Erythroblast (primary cell): Measurements from ENCODE around the gene MTURN.
A peak's percentile ranks its signal among the peaks of the same experiment; 100 is the strongest.

Experiments
- DNase-seq, 2 experiments: peaks; one replicate each; lab custom pipeline; 2025; lab: John Stamatoyannopoulos, UW
- GATA1 ChIP-seq: IDR thresholded peaks from 2 replicates; pipeline ENCODE4 v1.6.1; 2011; ENCODE audit warnings: low read depth, mild to moderate bottlenecking, control low read depth, low read length, moderate library complexity
- POLR2A ChIP-seq: IDR thresholded peaks from 2 replicates; pipeline ENCODE4 v1.6.1; 2011; ENCODE audit warnings: mild to moderate bottlenecking, low read length

The MTURN gene

DNA sequence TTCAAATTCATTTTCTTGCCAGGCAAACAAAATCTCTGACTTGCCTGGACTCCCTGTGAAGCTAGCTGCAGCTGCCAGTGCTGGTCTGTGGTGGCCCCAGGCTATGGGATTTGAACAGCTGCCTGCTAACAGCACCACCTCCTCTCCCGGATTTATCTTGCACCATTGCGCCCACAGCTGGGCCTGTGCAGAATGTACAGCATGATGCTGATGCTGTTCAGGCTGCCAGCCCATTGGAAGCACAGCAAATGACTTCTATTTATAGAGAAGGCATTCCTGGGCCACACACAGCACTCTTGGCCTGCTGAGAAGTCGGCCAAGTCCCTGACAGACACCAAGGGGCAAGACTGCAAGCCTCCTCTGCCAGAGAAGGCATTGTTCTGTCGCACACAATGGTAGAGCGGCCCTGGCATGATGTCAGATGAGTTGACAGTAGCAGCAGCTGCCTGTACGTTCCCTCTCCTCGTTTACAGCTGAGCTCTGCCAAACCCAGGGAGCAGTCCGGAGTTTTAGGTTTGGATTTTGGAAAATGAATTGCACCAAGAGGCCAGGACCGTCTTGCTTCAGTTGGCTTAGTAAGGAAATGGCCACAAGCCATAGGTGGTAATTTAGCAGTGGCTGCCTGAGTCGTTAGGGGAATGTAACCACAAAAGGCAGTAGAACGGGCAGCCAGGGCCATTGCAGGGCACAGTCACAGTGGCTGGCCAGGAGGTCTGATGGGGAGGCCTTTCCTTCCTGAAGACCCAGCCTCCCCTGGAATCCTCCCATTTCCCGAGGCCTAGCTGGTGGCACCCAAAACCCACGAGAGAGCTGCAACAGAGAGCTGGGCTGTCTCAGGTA lies 38.5 kb downstream of the MTURN start:
- DNase-seq, result peak; percentile 31 to 33
- TF ChIP-seq GATA1 (no peak), POLR2A (no peak)

GRCh38 chr7:30175180-30175579 lies 40.4 kb downstream of the MTURN start:
- DNase-seq, result no peak
- no peak for TF ChIP-seq GATA1
- TF ChIP-seq POLR2A, result no peak

- TF ChIP-seq POLR2A (no peak), GATA1 (no peak)
- DNase-seq, result no peak
Observed at GRCh38 chr7:30175636-30176147, 40.9 kb downstream of the MTURN start.

DNA sequence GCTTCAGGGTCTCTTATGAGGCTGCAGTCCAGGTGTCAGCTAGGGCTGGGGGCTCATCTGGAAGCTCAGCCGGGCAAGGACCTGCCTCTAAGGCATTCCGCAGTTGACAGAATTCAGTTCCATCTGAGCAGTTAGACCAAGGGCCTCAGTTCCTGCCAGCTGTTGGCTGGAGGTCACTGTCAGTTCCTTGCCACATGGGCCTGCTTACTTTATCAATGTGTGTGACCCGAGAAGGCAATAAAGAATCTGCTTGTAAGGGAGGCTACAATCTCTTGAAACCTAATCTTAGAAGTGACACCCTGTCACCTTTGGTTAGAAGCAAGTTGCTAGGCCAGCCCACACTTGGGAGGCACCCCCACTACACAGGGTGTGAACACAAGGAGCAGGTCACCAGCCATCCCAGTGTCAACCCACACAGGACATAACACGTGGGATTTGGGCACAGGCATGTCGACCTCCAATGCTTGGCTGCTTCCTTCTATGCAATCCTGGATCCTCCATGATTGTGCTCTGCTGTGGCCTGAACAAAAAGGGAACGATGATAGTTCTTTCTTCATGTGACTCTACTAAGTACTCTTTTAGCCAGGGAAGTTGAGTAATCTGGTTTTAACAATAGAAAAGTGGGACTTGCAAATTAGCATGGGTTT lies 41.8 kb downstream of the MTURN start:
- TF ChIP-seq GATA1, result no peak
- no peak for TF ChIP-seq POLR2A

GRCh38 chr7:30177186-30177585 lies 42.4 kb downstream of the MTURN start:
- TF ChIP-seq POLR2A, result no peak
- TF ChIP-seq GATA1, result no peak
- no peak for DNase-seq

More for the DNA sequence above, 41.8 kb downstream of the MTURN start:
- DNase-seq, result peak; percentile 14 to 47

GRCh38 chr7:30177965-30178364 lies 43.2 kb downstream of the MTURN start:
- DNase-seq, result no peak
- no peak for TF ChIP-seq GATA1
- no peak for TF ChIP-seq POLR2A

DNA sequence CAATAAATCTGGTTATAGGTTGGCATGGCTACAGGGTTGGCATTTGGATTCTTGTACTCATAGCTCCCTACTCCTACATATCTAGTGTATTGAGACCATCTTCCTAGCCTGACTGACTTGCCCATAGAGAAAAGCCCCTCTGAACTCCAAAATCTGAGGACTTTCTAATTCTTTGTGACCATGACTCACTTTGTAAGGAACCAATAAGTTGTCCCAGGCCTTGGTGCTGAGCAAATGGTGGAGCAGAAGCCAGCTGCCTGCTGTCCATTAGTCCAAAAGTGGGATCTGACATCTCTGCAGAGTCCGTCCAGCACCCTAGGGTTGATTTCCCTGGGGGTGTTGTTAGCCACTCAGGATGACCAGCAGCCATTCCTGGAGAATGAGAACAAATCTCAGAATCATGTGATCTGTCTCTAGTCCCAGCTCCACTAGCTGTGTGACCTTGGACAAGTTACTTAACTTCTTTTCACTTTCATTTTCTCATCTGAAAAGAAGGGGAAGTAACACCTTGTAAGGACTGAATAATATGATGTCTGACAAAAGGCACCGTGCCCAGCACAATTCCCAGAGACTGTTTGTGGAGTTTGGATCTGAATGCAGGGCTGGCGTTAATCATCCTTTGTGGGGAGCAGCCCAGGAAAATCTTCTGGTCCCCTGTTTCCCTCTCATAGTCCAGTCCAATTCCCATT lies 44.1 kb downstream of the MTURN start:
- TF ChIP-seq GATA1 (no peak), POLR2A (no peak)
- no peak for DNase-seq

DNA sequence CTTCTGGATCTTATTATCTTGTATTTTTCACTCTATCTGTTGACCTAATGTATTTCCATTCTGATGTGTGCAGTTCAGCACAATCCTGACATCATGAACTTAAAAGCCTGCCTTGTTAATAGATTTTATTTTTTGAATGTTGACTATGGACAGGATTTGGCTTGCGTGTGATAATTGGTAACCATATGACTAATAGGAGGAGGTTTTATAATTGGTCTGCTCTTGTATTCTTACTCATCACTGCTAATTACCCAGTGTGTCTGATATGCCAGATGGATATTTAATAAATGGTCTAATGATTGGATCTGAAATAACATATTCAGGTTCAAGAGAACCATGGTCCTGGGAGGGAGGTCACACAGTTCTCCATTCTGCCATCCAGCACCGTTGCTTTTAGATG lies 45.9 kb downstream of the MTURN start:
- no peak for DNase-seq
- TF ChIP-seq GATA1 (no peak), POLR2A (no peak)

GRCh38 chr7:30181211-30181610 lies 46.4 kb downstream of the MTURN start:
- no peak for TF ChIP-seq POLR2A
- no peak for TF ChIP-seq GATA1
- DNase-seq, result no peak

GRCh38 chr7:30181736-30182522 lies 47.1 kb downstream of the MTURN start:
- TF ChIP-seq GATA1, result no peak
- TF ChIP-seq POLR2A, result no peak
- no peak for DNase-seq

DNA sequence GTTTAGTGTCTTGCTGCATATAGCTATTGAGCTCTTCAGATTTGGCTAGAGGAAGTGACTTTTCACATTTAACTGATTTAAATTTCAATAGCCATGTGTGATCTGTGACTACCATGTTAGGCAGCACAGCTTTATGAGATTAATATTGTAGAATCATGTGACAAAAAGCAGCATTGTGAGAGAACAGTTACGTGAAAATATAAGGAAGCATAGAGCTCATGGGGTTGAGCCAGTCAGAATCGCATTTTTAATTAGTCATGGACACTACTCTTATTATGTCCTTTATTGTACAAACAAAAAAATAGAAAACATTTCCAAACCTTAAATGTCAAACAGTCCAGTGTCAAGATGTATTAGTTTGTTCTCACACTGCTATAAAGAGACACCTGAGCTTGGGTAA lies 48.0 kb downstream of the MTURN start:
- no peak for DNase-seq
- no peak for TF ChIP-seq GATA1
- TF ChIP-seq POLR2A, result no peak

- TF ChIP-seq POLR2A (no peak), GATA1 (no peak)
- DNase-seq, result no peak
Observed at GRCh38 chr7:30183749-30184369, 49.1 kb downstream of the MTURN start.
